SK-N-SH (cell line): Measurements from ENCODE around the gene CEP126.

Experiments
- EZH2phosphoT487 ChIP-seq: fragments of 200-600 bp; sonication (generic); IDR thresholded peaks from 2 replicates; pipeline ENCODE4 v1.6.1; 2017; ENCODE audit warnings: low read depth, mixed run types, mild to moderate bottlenecking, antibody characterized with exemption, moderate library complexity, borderline replicate concordance
- JUND ChIP-seq: IDR thresholded peaks from 2 replicates; pipeline ENCODE4 v1.4.0; 2012
- RFX5 ChIP-seq: IDR thresholded peaks from 2 replicates; pipeline ENCODE4 v1.6.1; 2012; ENCODE audit warnings: mild to moderate bottlenecking, improper control_type of control experiment, low read length
- TF ChIP-seq, protein P1 (sequence below): fragments of 200-600 bp; sonication (generic); IDR thresholded peaks from 2 replicates; pipeline ENCODE4 v1.6.1; 2017; ENCODE audit warnings: antibody characterized with exemption, mild to moderate bottlenecking, moderate library complexity
- TF ChIP-seq, protein P2 (sequence below): IDR thresholded peaks from 2 replicates; pipeline ENCODE4 v1.4.0; 2012; ENCODE audit warnings: low read depth, borderline replicate concordance

DNA sequence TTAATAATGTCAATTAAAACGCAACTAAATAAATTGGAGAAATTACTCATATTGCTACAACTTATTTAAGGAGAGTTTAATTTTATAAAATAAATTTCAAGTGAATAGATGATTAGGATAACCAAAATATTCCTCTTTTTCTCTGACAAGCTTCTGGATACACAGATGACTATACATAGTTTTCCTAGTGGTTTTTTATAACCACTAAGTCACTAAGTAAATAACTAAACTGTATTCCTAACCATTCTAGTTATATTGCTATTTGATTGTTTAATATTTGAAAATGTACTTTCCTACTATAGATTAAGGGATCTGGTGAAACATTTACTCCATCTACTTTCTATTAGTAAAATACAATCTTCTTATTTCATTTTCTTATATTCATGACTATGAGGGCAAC is 6.2 kb downstream of the CEP126 start:
- TF ChIP-seq, protein P1, sequence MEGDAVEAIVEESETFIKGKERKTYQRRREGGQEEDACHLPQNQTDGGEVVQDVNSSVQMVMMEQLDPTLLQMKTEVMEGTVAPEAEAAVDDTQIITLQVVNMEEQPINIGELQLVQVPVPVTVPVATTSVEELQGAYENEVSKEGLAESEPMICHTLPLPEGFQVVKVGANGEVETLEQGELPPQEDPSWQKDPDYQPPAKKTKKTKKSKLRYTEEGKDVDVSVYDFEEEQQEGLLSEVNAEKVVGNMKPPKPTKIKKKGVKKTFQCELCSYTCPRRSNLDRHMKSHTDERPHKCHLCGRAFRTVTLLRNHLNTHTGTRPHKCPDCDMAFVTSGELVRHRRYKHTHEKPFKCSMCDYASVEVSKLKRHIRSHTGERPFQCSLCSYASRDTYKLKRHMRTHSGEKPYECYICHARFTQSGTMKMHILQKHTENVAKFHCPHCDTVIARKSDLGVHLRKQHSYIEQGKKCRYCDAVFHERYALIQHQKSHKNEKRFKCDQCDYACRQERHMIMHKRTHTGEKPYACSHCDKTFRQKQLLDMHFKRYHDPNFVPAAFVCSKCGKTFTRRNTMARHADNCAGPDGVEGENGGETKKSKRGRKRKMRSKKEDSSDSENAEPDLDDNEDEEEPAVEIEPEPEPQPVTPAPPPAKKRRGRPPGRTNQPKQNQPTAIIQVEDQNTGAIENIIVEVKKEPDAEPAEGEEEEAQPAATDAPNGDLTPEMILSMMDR = no peak
- no peak for TF ChIP-seq RFX5
- no peak for TF ChIP-seq EZH2phosphoT487
- TF ChIP-seq, protein P2, sequence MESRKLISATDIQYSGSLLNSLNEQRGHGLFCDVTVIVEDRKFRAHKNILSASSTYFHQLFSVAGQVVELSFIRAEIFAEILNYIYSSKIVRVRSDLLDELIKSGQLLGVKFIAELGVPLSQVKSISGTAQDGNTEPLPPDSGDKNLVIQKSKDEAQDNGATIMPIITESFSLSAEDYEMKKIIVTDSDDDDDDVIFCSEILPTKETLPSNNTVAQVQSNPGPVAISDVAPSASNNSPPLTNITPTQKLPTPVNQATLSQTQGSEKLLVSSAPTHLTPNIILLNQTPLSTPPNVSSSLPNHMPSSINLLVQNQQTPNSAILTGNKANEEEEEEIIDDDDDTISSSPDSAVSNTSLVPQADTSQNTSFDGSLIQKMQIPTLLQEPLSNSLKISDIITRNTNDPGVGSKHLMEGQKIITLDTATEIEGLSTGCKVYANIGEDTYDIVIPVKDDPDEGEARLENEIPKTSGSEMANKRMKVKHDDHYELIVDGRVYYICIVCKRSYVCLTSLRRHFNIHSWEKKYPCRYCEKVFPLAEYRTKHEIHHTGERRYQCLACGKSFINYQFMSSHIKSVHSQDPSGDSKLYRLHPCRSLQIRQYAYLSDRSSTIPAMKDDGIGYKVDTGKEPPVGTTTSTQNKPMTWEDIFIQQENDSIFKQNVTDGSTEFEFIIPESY = no peak
- TF ChIP-seq JUND = no peak
